Brain pericyte (primary cell): ENCODE measurements around the gene PPP1R12B.
"Not testable (repeated sequence)": the region's sequence is repeated elsewhere in the genome, so short reads cannot be mapped to it uniquely, and the experiment has no call there.

ENCODE experiments used
- DNase-seq: peaks from one replicate; pipeline ENCODE4 v3.0.0-alpha.2; 2012; ENCODE audit warnings: low read depth, low spot score

PPP1R12B gene

GRCh38 chr1:202448140-202448539 is 99.6 kb downstream of the PPP1R12B start:
- DNase-seq: not testable (repeated sequence)

- not testable (repeated sequence) for DNase-seq
Observed at GRCh38 chr1:202451641-202452040, 103.1 kb downstream of the PPP1R12B start.

- DNase-seq: no peak
Observed at GRCh38 chr1:202452508-202452907, 104.0 kb downstream of the PPP1R12B start.

GRCh38 chr1:202456372-202457169 is 108.1 kb downstream of the PPP1R12B start:
- not testable (repeated sequence) for DNase-seq

GRCh38 chr1:202458651-202459050 is 110.2 kb downstream of the PPP1R12B start:
- not testable (repeated sequence) for DNase-seq

- DNase-seq: not testable (repeated sequence)
Observed at GRCh38 chr1:202459470-202460142, 111.1 kb downstream of the PPP1R12B start.

GRCh38 chr1:202460143-202460495 is 111.6 kb downstream of the PPP1R12B start:
- DNase-seq: not testable (repeated sequence)

GRCh38 chr1:202462342-202463076 is 114.0 kb downstream of the PPP1R12B start:
- no peak for DNase-seq

- DNase-seq: not testable (repeated sequence)
Observed at GRCh38 chr1:202464153-202464742, 115.7 kb downstream of the PPP1R12B start.

GRCh38 chr1:202465644-202466270 is 117.3 kb downstream of the PPP1R12B start:
- DNase-seq: not testable (repeated sequence)

GRCh38 chr1:202466339-202466738 is 117.8 kb downstream of the PPP1R12B start:
- DNase-seq: not testable (repeated sequence)

- not testable (repeated sequence) for DNase-seq
Observed at GRCh38 chr1:202467381-202467780, 118.9 kb downstream of the PPP1R12B start.

GRCh38 chr1:202468695-202469094 is 120.2 kb downstream of the PPP1R12B start:
- not testable (repeated sequence) for DNase-seq

- not testable (repeated sequence) for DNase-seq
Observed at GRCh38 chr1:202469123-202469522, 120.6 kb downstream of the PPP1R12B start.

GRCh38 chr1:202471246-202471645 is 122.7 kb downstream of the PPP1R12B start:
- no peak for DNase-seq

- not testable (repeated sequence) for DNase-seq
Observed at GRCh38 chr1:202472347-202473124, 124.0 kb downstream of the PPP1R12B start.

GRCh38 chr1:202473266-202474045 is 125.0 kb downstream of the PPP1R12B start:
- not testable (repeated sequence) for DNase-seq

GRCh38 chr1:202479661-202480060 is 131.2 kb downstream of the PPP1R12B start:
- DNase-seq: not testable (repeated sequence)

GRCh38 chr1:202480640-202481039 is 132.1 kb downstream of the PPP1R12B start:
- DNase-seq: not testable (repeated sequence)

- not testable (repeated sequence) for DNase-seq
Observed at GRCh38 chr1:202483362-202483761, 134.9 kb downstream of the PPP1R12B start.
